Measurements from ENCODE around the gene RCOR2. TPM values are rescaled to one million over a fixed set of nuclear protein-coding genes. Genes with fewer than 3 reads are reported as not detected.

RCOR2 gene
- total RNA-seq, 1 donor from 2014 or later: 18.8 TPM

DNA sequence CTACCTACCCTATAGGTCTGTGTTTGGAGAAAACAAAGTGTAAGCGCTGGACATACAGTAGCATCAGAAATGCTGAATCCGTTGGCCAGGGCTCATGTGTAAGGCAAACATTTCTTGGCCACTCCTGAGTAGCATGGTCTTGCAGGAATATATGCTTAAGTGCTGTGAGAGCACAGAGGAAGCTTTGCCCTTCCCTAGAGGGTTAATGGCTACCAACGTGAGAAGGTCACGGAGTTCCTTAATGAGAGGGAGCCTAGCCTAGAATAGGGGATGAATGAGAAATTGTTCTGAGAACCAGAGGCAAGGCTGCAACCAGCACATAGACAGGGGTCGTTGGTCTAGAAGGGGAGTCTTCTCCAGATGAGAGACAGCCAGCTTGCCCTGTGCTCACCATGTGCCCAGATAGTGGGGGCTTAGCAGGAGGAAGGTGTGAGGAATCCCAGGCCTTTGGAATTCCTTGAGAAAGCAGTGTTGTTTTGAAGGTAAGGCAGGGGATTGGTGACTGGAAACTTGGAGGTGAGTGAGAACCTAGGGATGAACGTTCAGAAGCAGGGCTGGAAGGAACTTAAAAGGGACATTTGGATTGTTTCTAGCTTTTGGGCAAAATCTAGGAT, 29.5 kb downstream of the RCOR2 start:
- peaks cover 12% of the 10 kb centered on the region for H3K4me1 ChIP-seq (ENCODE audit: insufficient read depth, low read length)
- H4K20me1 ChIP-seq (ENCODE audit: insufficient read depth, low read length): peaks cover 95% of the 10 kb centered on the region
- H3K36me3 ChIP-seq (ENCODE audit: insufficient read depth, low read length): peaks cover 2% of the 10 kb centered on the region
- H3K9ac ChIP-seq (ENCODE audit: low read length): no peak overlapping the region
- no peaks in the 10 kb centered on the region for H3K9me3 ChIP-seq (ENCODE audit: insufficient read depth, low read depth, low read length)
- DNase-seq (ENCODE audit: low read depth): no peak
- Mint-ChIP-seq H3K4me1 (ENCODE audit: low read depth, unreplicated experiment) (peaks cover 35% of the 10 kb centered on the region), H3K9me3 (ENCODE audit: unreplicated experiment) (no peaks in the 10 kb centered on the region), H3K27ac (ENCODE audit: unreplicated experiment) (no peak overlapping the region), H3K27me3 (ENCODE audit: low read depth, unreplicated experiment) (no peaks in the 10 kb centered on the region), H3K36me3 (ENCODE audit: low read depth, unreplicated experiment) (peaks cover 8% of the 10 kb centered on the region), H3K4me3 (ENCODE audit: unreplicated experiment) (peak overlapping the region; percentile 29)
- no peak overlapping the region for H3K27ac ChIP-seq (ENCODE audit: low read depth, low read length)
- no peaks in the 10 kb centered on the region for H3K27me3 ChIP-seq (ENCODE audit: insufficient read depth, low read length)
- H3K4me3 ChIP-seq (ENCODE audit: insufficient read depth, low read depth, low read length): no peak overlapping the region
- FAIRE-seq: no peak
- no peak for TF ChIP-seq EZH2 (IDR thresholded peaks at IDR 0.05; ENCODE audit: insufficient read depth, low read length)
- TF ChIP-seq, protein P1, sequence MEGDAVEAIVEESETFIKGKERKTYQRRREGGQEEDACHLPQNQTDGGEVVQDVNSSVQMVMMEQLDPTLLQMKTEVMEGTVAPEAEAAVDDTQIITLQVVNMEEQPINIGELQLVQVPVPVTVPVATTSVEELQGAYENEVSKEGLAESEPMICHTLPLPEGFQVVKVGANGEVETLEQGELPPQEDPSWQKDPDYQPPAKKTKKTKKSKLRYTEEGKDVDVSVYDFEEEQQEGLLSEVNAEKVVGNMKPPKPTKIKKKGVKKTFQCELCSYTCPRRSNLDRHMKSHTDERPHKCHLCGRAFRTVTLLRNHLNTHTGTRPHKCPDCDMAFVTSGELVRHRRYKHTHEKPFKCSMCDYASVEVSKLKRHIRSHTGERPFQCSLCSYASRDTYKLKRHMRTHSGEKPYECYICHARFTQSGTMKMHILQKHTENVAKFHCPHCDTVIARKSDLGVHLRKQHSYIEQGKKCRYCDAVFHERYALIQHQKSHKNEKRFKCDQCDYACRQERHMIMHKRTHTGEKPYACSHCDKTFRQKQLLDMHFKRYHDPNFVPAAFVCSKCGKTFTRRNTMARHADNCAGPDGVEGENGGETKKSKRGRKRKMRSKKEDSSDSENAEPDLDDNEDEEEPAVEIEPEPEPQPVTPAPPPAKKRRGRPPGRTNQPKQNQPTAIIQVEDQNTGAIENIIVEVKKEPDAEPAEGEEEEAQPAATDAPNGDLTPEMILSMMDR (IDR thresholded peaks at IDR 0.05; ENCODE audit: insufficient read depth, low read depth, low read length): no peak
- H3K4me2 ChIP-seq (ENCODE audit: low read length): peak overlapping the region; percentile 53
- H3K79me2 ChIP-seq (ENCODE audit: insufficient read depth, low read length): peaks cover 88% of the 10 kb centered on the region
- no peak overlapping the region for H2AFZ ChIP-seq (ENCODE audit: low read depth, low read length)

DNA sequence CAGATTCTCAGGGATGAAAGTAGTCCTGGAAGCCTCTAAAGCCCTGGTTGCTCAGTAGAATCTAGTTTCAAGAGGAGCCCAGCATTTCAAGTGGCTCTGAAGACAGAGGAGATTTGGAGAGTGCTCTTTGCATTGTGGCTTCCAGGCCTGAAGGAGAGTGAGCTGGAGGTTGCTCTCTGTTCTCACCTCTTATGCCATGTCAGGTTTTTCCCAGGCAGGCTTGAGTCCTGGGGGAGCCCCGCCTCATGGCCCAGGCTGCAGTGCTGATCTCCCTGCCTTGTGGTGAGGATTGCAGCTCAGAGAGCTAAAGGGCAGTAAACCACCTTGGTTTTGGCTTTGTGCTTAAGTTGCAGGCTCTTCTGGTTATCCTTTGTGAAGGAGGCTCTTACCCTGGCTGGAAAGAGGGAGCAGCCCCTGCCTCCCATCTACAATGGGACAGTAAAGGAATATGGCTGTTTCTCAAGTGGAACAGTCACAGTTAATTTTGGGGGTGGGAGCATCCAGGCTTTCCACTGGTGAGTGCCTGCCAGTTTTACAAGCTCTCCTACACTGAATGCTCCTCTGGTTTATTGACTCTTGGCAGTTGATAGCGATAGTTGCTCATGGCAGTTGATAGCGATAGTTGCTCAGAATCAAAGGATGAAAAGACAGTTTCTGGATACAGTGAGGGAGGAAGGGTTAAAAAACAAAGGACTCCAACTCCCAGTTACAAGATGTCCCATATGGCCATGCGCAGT, 32.6 kb downstream of the RCOR2 start:
- Histone ChIP-seq H3K36me3 (ENCODE audit: insufficient read depth, low read length) (no peaks in the 10 kb centered on the region), H3K4me1 (ENCODE audit: insufficient read depth, low read length) (peaks cover 27% of the 10 kb centered on the region), H4K20me1 (ENCODE audit: insufficient read depth, low read length) (peaks cover 92% of the 10 kb centered on the region), H3K27me3 (ENCODE audit: insufficient read depth, low read length) (no peaks in the 10 kb centered on the region), H2AFZ (ENCODE audit: low read depth, low read length) (no peak overlapping the region), H3K4me2 (ENCODE audit: low read length) (no peak overlapping the region), H3K4me3 (ENCODE audit: insufficient read depth, low read depth, low read length) (no peak overlapping the region), H3K9ac (ENCODE audit: low read length) (no peak overlapping the region), H3K79me2 (ENCODE audit: insufficient read depth, low read length) (peaks cover 80% of the 10 kb centered on the region), H3K9me3 (ENCODE audit: insufficient read depth, low read depth, low read length) (no peaks in the 10 kb centered on the region), H3K27ac (ENCODE audit: low read depth, low read length) (no peak overlapping the region)
- Mint-ChIP-seq H3K4me3 (ENCODE audit: unreplicated experiment) (no peak overlapping the region), H3K27me3 (ENCODE audit: low read depth, unreplicated experiment) (no peaks in the 10 kb centered on the region), H3K27ac (ENCODE audit: unreplicated experiment) (no peak overlapping the region), H3K4me1 (ENCODE audit: low read depth, unreplicated experiment) (peaks cover 42% of the 10 kb centered on the region), H3K36me3 (ENCODE audit: low read depth, unreplicated experiment) (peaks cover 4% of the 10 kb centered on the region), H3K9me3 (ENCODE audit: unreplicated experiment) (no peaks in the 10 kb centered on the region)
- no peak for FAIRE-seq
- DNase-seq (ENCODE audit: low read depth): no peak
- TF ChIP-seq EZH2 (IDR thresholded peaks at IDR 0.05; ENCODE audit: insufficient read depth, low read length): no peak
- TF ChIP-seq, protein P1 (IDR thresholded peaks at IDR 0.05; ENCODE audit: insufficient read depth, low read depth, low read length): no peak

DNA sequence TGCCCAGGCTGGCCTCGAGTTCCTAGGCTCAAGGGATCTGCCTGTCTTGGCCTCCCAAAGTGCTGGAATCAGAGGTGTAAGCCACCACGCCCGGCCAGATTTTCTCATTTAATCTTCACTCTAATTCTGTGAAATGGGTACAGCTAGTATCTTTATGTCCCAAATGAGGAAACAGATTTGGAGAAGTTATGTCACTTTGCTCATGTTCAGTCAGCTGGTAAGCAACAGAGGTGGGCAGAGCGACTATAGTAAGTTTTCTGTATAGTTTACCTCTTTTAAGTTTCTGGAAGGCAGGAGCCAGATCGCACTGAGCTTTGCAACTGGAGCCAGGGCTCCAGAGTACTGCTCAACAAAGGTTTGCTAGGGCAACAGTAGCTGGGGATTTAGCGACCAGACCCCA, 33.2 kb downstream of the RCOR2 start:
- Histone ChIP-seq H3K4me1 (ENCODE audit: insufficient read depth, low read length) (peaks cover 29% of the 10 kb centered on the region), H3K9ac (ENCODE audit: low read length) (no peak overlapping the region), H3K79me2 (ENCODE audit: insufficient read depth, low read length) (peaks cover 80% of the 10 kb centered on the region), H3K36me3 (ENCODE audit: insufficient read depth, low read length) (no peaks in the 10 kb centered on the region), H3K9me3 (ENCODE audit: insufficient read depth, low read depth, low read length) (no peaks in the 10 kb centered on the region), H3K27me3 (ENCODE audit: insufficient read depth, low read length) (no peaks in the 10 kb centered on the region), H3K4me3 (ENCODE audit: insufficient read depth, low read depth, low read length) (no peak overlapping the region), H3K27ac (ENCODE audit: low read depth, low read length) (no peak overlapping the region), H2AFZ (ENCODE audit: low read depth, low read length) (no peak overlapping the region), H4K20me1 (ENCODE audit: insufficient read depth, low read length) (peaks cover 92% of the 10 kb centered on the region), H3K4me2 (ENCODE audit: low read length) (no peak overlapping the region)
- peaks cover 39% of the 10 kb centered on the region for H3K4me1 Mint-ChIP-seq (ENCODE audit: low read depth, unreplicated experiment)
- no peak for DNase-seq (ENCODE audit: low read depth)
- no peaks in the 10 kb centered on the region for H3K27me3 Mint-ChIP-seq (ENCODE audit: low read depth, unreplicated experiment)
- no peak overlapping the region for H3K27ac Mint-ChIP-seq (ENCODE audit: unreplicated experiment)
- no peak overlapping the region for H3K4me3 Mint-ChIP-seq (ENCODE audit: unreplicated experiment)
- no peaks in the 10 kb centered on the region for H3K9me3 Mint-ChIP-seq (ENCODE audit: unreplicated experiment)
- TF ChIP-seq, protein P1 (IDR thresholded peaks at IDR 0.05; ENCODE audit: insufficient read depth, low read depth, low read length): no peak
- TF ChIP-seq EZH2 (IDR thresholded peaks at IDR 0.05; ENCODE audit: insufficient read depth, low read length): no peak
- FAIRE-seq: no peak
- H3K36me3 Mint-ChIP-seq (ENCODE audit: low read depth, unreplicated experiment): peaks cover 4% of the 10 kb centered on the region

Measured in astrocyte (in vitro differentiated cells and primary cell).